ENCODE results near the gene AARS2.

- no peak for TF ChIP-seq CTCF (IDR thresholded peaks at IDR 0.05)
- no peak for TF ChIP-seq POLR2A (IDR thresholded peaks at IDR 0.05)
- no peak for TF ChIP-seq POLR2AphosphoS5 (IDR thresholded peaks at IDR 0.05)
- TF ChIP-seq EP300 (IDR thresholded peaks at IDR 0.05) = no peak
Measured at GRCh38 chr6:44264154-44265006, 48.8 kb downstream of the AARS2 start.

Data from gastroesophageal sphincter (tissue), 3 donors.